ENCODE measurements around the gene XPR1.

Gene XPR1

DNA sequence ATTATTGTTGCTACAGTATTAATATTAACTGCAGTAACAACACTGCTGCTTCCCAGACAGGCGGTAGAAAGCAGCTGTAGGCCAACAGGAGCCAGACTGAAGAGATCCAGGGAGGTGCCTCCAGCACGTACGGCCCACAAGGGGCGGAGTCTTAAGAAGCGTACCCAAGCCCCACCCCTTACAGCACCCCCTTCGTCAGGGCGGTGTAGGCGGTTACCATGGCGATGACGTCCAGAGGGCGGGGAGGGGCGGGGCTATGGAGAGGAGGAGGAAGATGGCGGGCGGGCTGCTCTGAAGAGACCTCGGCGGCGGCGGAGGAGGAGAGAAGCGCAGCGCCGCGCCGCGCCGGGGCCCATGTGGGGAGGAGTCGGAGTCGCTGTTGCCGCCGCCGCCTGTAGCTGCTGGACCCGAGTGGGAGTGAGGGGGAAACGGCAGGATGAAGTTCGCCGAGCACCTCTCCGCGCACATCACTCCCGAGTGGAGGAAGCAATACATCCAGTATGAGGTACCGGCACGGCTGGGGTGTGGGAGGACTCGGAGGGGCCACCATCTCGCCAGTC is at the start of gene XPR1:
Gene XPR1 (plus strand): TSS at position 257 of the 560 bp plus-strand sequence. CDS start 180 bp downstream, at position 437.
- peak; percentile 96 for DNase-seq (ENCODE audit: low spot score)

DNA sequence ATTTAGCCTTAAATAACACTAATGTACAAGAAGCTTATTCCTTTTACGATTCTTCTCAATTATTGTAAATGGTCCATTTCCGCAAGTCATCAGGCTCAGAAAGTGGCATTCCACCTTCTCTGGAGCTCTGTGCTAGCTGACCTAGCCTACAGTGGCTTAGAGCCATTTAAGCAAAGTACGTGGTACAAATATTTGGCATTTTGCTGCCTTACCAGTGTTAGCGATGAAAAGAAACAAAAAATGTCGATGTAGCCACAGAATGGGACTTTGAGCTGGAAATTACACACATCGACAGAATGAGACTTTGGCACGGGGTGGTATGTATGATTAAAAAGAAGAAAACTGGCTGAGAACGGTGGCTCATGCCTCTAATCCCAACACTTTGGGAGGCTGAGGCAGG is 47.0 kb upstream of the XPR1 start:
- DNase-seq (ENCODE audit: low spot score): no peak

DNA sequence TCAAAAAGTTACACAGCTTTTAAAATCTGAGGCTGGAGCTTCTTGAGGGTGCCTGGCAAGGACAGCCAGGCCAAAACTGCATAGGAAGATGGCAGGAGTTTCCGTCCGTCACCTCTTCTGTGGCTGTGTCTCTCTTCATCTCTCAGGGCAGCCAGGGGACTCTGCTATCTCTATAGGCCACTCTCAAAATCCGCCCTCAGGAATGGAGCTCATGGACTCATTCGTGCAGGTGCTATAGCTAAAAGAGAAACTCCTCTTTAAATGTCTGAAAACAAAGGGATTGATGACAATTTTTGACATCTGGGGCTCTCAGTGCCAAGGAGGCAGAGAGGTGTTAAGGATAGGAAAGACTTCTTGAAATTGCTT is 45.8 kb upstream of the XPR1 start:
- DNase-seq (ENCODE audit: low spot score): no peak

DNA sequence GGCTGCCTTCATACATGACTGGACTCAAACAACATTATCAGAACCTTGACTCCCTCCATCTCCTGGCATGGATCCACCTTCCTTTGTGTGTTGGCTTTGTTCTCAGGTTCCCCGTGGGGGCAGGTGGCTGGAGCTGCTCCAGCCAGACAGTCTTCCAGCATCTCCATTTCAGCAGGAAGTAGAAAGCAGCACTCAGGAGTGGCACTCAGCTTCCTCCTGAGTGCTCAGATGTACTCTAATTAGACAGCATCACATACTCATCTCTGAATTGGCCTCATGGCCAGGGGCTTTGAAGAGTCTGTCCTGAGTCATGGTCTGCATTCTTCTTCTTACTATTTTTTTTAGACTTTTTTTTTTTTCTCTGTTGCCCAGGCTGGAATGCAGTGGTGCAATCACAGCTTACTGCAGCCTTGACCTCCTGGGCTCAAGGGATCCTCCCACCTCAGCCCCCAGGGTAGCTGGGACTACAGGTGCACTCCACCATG is 45.1 kb upstream of the XPR1 start:
- DNase-seq (ENCODE audit: low spot score): peak; percentile 44

DNA sequence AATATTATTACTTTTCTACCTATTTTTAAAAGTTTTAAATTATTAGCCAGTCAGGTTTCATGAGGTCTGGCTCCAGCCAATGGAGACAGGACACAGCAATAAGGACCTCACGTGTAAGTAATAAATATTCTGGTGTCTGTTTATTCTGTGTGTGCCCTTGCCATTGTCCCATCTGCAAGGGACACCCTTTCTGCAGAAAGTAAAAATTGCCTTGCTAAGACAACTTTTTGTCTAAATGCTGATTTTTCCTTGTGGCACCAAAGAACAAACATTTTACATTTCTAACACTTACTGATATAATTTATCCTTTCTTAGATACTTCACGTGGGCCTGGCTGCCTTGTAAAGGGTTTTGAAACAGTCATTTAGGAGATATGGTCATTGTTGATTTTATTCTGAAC is 43.7 kb upstream of the XPR1 start:
- no peak for DNase-seq (ENCODE audit: low spot score)

DNA sequence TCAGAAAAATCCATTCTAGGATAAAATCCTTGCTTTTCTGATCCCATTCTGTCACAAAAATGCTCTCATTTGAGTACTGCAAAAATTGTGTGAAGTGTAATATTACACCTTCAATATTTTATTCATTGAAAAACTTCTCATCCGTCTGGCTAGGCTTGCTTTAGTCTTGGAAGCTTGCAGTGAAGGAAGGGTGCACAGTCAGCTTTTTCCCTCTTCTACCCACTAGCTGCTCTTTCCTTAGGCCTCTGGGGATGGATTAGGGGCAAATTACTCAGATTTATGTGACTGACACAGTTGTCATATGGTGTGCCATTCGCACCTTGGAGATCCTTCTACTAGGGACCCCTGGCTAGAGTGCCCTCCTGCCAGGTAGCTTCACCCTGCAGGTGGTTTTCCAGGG is 40.9 kb upstream of the XPR1 start:
- DNase-seq (ENCODE audit: low spot score): no peak

DNA sequence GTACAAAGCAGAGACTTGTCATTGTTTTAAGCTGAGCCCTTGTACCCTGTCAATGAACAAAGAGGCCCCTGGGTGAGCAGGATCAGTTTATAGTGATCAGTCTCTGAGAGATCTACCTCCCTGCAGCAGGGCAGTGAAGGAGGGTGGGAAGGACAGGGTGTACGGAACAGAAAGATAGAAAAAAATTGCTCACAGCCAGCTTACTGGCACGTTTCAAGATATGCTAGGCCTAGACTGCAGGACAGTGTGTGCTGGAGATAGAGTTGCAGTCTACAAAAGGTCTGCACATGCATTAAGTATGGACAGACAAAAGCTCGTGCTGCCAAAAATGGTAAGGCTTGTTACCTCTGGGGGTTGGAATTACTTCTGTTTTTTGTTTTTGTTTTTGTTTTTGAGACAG is 38.4 kb upstream of the XPR1 start:
- no peak for DNase-seq (ENCODE audit: low spot score)

DNA sequence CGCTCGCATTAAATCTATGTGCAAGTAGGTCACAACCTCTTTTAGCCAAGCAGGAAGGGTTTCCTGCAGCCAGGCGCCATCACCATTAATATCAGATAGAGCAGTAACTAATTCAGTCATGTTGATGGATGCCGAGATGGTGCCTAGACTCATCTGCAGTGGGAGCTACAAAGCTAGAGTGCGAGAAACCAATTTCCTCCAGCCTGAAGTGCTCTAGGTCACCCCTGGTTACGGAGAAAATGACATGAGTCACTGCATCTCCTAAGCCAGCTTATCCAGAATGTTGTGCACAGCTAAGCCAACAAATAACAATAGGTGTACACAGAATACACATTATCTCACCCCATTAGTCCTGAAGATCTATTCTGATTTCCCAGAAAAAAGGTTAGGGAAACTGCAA is 37.1 kb upstream of the XPR1 start:
- no peak for DNase-seq (ENCODE audit: low spot score)

DNA sequence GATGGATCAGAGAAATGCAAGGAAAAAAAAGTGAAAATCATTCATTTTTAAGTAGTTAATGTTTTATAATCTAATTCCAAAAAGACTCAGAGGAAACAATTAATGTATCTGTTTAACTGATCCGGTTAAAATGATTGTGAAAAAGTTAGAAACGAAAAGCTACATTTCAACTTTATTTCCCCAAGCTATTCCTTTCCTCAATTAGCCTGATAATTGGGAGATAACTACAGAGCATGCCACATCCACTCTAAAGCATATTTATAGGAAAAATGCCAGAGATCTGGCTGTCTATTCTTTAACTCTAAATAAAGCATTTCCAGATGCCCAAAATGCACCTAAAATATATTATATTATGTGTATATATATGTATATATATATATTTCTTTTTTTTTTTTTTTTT is 35.9 kb upstream of the XPR1 start:
- DNase-seq (ENCODE audit: low spot score): no peak

DNA sequence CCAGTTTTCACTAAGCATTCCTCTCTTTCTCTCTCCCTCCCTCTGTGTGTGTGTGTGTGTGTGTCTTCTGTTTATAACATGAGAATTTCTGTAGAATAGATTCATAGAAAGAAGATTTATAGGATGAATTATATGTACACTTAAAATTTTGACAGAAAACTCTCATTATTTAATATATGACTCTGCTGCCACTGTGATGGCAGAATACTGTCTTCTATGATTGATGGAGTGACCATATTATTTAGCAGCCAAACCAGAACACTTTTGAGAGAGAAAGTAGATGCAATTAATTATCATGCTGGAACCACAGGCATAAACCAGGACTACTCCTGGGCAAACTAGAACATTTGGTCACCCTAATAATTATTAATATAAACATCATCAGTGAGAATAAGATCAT is 34.3 kb upstream of the XPR1 start:
- no peak for DNase-seq (ENCODE audit: low spot score)

DNA sequence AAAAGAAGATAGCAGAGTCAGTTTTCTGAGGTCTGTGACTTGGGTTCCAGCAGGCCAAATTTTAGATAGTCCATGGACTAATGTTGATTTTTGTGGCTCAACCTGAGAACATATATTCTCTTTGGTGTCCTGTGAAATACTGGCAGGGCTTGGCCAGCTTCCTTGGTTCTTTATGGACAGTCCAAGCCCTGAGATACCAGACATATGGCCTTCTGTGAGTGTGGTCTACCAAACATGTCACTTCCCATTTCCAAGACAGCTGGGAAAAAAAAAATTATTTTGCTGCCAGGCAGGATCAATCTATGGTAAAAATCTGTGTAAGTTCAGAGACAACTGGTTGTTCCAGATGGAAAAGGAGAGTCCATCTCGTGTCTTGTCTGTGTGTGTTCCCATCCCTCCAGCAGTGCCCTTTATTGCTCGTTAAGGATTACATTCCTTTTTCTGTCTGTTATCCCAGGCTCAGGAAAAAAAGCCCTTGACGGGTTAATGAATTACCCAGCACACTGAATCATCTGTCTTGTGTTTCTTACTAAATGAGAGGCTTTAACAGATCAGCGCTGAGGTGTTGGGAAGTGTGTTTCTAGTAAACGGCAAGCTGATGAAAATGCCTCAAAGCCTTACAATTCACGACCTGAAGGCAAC is 33.4 kb upstream of the XPR1 start:
- DNase-seq (ENCODE audit: low spot score): no peak

DNA sequence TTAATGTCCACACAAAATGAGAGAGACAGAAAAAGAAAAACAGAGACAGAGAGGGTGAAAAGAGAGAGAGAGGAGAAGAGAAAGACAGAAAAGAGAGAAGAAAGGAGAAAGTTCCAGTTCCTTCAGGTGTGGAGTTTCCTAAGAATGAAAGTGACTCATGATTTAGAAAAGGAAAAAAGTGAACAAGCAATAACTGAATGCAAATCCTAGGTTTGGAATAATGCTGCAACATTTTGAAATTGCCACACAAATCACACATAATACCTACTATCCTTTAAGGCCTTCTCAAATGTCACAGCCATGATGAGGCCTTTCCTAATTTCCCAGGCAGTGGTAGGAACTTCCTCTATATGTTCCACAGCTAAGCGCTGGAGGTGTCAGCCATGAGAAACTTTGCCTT is 31.5 kb upstream of the XPR1 start:
- DNase-seq (ENCODE audit: low spot score): no peak

DNA sequence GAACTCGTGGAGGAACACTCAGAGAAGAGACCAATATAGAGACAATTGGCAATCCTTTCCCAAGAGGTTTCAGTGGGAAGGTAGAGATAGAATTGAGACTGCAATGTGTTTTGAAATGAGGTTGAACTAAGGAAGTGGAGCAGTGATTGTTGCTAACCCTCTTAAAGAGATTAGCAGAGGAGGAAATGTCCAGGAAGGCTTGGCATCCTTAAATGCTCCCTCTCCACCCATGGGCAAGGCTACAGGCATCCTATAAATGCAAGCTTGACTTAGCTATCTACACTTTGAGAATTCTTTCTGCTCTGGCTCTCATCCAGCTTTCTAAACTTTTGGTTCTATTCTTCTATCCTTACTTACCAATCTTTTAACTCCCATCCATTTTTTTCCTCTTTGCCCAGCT is 30.3 kb upstream of the XPR1 start:
- no peak for DNase-seq (ENCODE audit: low spot score)

DNA sequence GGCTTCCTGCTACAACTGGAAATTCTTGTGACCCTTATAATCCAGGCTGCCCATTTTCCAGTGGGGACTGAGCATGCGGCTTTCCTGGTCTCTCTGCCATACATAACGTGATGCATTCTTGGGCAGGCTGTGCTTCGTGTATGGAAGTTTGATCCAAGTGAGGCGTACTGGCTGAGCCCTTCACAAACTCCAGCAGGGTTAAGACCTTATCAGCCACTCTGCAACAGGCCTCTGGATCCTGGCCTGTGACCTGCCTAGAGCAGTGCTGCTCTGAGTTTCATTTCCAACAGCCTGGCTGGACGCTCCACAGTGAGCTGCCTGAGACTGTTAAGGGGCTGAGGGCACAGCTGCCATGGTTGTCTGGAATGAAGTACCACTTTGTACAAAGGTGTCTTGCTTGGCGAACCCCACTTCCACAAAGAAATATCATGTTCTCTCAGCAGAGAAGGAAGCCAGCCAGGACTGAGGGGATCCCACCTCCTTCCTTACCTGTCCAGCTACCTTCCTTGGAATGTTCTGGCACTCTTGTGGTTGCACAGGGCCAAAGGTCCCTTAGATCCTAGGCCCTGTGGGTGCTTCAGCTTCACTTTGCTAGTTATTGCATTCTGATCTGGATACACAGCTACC is 28.5 kb upstream of the XPR1 start:
- no peak for DNase-seq (ENCODE audit: low spot score)

DNA sequence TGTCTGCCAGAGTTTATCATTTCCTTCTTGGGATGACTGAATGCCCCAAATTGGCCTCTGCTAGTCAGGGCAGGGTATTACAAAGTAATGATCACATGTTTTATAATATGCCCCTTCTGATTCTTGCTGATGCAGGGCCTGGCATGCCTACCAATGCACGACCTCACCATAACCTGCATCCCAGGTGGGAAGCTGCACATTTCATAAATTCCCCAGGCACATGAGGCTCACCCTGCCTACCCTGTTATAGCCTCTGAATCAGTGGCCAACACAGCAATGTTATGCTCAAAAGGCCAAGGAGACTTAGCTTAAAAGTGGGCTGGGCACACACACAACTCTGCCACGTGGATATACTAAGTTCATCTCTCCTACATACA is 28.0 kb upstream of the XPR1 start:
- no peak for DNase-seq (ENCODE audit: low spot score)

DNA sequence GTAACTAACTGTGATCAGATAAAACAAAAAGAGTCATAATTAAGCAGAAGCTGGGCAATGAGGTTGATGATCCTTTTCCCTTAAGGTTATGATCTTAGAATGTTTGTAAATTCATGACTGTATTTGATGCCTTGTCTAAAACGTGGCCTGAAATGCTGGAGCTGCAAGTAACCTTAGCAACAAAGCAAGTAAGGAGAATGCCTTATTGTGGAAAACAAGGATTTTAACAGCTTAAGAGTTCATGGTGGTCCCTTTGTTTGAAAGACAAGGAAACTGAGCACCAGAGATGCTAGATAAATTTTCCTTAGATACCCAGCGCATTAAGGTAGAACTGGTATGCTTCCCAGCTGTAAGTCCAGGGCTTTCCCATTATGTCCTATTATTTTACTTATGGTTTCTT is 25.7 kb upstream of the XPR1 start:
- no peak for DNase-seq (ENCODE audit: low spot score)

DNA sequence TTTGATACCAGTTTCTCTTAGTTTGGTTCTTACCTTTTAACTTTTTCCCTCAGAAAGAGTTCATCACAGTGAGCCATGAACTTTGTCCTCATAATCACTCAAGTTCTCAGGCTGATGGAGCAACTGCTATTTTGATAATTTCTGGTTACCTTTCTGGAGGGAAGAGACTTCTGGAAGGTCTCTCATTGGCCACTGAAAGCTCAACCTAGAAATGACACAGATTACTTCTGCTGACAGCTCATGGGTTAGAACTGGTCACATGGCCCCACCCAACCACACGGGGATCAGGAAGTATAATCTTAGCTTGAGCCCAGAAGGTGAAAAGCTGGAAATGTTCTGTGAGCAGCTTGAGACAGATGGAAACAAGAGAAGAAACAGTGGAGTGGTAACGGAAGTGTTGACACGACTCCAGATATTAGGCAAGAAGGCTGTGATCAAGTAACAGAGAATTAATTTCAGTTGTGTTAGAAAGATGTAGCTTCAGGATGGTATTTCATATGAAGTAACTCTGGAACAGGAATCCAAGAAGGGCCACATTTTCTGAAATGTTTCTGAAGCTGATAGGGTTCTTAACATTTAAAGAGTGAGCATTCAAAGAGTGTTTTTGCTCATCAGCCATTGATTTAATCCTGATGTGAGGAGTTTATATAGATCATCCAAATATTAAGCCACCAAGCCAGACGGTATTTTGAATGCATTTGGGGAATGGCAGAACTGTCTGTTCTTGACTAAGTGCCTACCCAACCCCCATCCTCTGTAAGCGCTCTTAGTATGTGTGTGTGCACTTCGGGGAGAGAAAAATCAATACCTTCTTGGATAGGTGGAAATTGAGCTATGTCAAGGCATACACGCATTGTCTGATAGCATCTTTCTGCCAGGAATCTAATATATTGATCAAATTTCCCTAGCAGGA is 21.9 kb upstream of the XPR1 start:
- DNase-seq (ENCODE audit: low spot score): peak; percentile 11

DNA sequence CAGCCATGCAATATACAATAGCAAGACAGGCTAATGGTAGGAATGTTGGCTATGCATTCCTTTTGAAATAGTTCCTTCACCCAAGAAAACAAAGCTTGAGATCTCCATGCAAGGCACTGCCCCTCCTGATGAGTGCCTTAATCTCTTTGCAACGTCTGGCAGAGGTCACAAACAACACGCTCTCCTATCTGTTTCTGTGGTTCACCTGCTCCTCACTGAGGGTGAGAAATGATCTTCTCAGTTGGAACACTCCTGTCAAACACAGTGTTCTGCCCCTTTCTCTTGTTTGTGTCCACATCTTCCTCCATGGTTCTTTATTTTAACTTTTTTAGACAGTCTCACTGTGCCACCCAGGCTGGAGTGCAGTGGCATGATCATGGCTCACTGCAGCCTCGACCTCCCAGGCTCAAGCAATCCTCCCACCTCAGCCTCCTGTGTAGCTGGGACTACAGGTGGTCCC is 21.2 kb upstream of the XPR1 start:
- DNase-seq (ENCODE audit: low spot score): no peak

DNA sequence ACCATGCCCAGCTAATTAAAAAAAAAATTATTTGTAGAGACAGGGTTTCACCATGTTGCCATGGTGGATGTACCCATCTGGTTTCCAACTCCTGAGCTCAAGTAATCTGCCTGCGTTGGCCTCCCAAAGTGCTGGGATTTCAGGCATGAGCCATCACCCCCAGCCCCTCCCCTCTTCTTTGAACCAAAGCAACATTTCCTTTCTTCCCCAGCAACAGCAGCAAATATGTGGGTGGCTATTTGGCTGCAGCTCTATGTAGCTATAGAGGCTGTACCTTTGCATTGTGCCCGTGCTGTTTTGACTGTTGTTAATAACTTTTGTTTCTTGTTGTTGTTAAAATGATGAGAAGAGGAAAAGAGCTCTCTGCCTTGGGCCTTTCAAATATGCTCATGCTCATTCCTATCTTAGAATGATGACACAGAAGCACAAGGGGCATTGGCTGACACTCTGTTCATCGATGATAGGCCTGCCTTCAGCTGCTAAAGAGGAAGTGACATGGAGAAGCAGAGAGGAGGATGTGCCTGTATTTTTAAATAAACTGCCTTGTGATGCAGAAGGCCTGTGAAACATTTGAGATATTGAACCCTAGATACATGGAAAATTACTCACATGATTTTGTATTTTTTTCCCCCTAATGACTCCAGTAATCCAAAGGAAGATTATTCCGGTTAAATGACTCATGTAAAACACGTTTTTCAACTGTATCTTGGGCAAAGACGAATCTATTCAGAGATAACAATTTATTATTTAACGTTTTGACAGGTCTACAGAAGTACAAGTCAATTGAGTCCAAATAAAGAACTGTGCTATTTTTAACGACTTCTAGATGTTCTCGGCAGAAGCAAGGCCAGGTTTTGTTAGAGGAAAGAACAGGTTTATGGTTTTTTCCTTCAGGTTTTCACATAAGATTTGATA is 20.5 kb upstream of the XPR1 start:
- peak; percentile 49 for DNase-seq (ENCODE audit: low spot score)

DNA sequence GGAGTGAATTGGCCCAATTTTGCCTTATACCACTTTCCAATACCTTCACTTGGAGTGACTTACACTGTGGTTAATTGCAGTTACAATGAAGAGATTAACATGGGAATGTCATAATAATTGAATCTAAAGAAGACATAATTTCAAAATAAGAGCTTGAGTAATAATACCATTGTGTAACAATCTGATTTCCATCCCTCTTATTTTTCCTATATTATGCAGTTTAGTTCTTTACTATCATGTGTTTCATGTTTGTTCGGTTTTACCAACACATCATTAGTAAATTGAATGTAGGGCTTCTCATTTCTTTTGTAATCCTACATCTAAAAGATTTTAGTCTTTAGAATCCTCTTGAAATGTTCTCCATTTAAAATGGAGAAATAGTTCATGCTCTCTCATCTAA is 19.2 kb upstream of the XPR1 start:
- no peak for DNase-seq (ENCODE audit: low spot score)

DNA sequence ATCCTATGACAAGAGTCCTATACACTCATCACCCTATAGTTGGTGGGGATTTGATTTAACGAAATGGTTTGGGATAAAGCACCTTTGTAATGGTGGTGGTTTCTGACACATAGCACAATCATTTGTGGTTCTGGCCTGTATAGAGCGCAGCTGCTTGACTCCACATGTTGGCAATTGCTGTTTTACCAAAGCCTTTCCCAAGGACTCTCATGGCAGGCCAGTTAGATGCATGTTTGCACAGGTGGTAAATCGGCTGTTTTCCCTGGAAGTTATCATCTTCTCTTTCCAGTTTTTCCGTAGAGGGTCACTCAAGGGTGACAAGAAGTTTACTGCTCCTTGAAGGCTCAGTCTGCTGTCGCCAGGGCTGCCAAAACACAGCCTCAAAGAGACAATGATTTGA is 17.1 kb upstream of the XPR1 start:
- DNase-seq (ENCODE audit: low spot score): no peak
